ENCODE data around the gene ATP5PF.
"Not testable (repeated sequence)": the region's sequence is repeated elsewhere in the genome, so short reads cannot be mapped to it uniquely, and the experiment has no call there.

The ATP5PF gene

DNA sequence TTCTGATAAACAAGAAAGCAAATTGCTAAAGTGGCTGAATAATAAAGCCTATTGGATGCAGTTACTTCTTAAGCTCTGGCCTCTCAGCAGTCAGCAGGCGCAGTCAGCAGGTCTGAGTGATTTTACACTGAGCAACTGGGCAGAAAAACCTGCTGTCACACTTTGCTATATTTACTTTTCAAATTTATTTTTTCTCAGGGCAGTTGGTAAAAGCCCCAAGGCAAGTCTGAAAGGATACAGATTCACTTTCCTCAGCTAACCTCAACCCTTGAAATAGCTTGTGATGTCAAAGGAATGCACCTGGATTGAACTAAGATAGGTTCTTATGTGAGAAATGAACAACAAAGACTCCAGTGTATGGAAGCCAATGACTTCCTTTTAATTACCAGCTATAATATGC lies 34.0 kb downstream of the ATP5PF start:
- Histone ChIP-seq H3K27ac (ENCODE audit: low read length) (no peak overlapping the region), H3K9me3 (ENCODE audit: insufficient read depth, low read length) (no peaks in the 10 kb centered on the region), H2AFZ (ENCODE audit: low read depth, low read length) (no peak overlapping the region), H3K27me3 (ENCODE audit: low read depth, low read length) (no peaks in the 10 kb centered on the region), H3K36me3 (replicated peaks; ENCODE audit: low read depth, low read length) (no peaks in the 10 kb centered on the region), H3K4me2 (ENCODE audit: low read length) (no peak overlapping the region), H3K9ac (ENCODE audit: low read length) (no peak overlapping the region), H3K4me1 (ENCODE audit: low read length) (no peaks in the 10 kb centered on the region), H4K20me1 (ENCODE audit: insufficient read depth, low read length) (no peaks in the 10 kb centered on the region), H3K4me3 (ENCODE audit: low read length) (no peak overlapping the region), H3K79me2 (ENCODE audit: low read length) (no peaks in the 10 kb centered on the region)
- TF ChIP-seq, protein P1, sequence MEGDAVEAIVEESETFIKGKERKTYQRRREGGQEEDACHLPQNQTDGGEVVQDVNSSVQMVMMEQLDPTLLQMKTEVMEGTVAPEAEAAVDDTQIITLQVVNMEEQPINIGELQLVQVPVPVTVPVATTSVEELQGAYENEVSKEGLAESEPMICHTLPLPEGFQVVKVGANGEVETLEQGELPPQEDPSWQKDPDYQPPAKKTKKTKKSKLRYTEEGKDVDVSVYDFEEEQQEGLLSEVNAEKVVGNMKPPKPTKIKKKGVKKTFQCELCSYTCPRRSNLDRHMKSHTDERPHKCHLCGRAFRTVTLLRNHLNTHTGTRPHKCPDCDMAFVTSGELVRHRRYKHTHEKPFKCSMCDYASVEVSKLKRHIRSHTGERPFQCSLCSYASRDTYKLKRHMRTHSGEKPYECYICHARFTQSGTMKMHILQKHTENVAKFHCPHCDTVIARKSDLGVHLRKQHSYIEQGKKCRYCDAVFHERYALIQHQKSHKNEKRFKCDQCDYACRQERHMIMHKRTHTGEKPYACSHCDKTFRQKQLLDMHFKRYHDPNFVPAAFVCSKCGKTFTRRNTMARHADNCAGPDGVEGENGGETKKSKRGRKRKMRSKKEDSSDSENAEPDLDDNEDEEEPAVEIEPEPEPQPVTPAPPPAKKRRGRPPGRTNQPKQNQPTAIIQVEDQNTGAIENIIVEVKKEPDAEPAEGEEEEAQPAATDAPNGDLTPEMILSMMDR (IDR thresholded peaks at IDR 0.05; ENCODE audit: low read depth, low read length), result no peak
- TF ChIP-seq EZH2phosphoT487 (IDR thresholded peaks at IDR 0.05; ENCODE audit: low read depth), result no peak

GRCh38 chr21:25695461-25695860 lies 39.2 kb downstream of the ATP5PF start:
- H3K27me3 ChIP-seq (ENCODE audit: low read depth, low read length); H3K4me2 ChIP-seq (ENCODE audit: low read length); H2AFZ ChIP-seq (ENCODE audit: low read depth, low read length); H3K27ac ChIP-seq (ENCODE audit: low read length); H3K4me3 ChIP-seq (ENCODE audit: low read length); H3K9ac ChIP-seq (ENCODE audit: low read length); H3K79me2 ChIP-seq (ENCODE audit: low read length); H3K4me1 ChIP-seq (ENCODE audit: low read length); H4K20me1 ChIP-seq (ENCODE audit: insufficient read depth, low read length); H3K36me3 ChIP-seq (replicated peaks; ENCODE audit: low read depth, low read length); H3K9me3 ChIP-seq (ENCODE audit: insufficient read depth, low read length): not testable (repeated sequence)

GRCh38 chr21:25691976-25692375 lies 42.7 kb downstream of the ATP5PF start:
- Histone ChIP-seq H3K9me3 (ENCODE audit: insufficient read depth, low read length) (no peaks in the 10 kb centered on the region), H3K4me3 (ENCODE audit: low read length) (no peak overlapping the region), H3K79me2 (ENCODE audit: low read length) (no peaks in the 10 kb centered on the region), H2AFZ (ENCODE audit: low read depth, low read length) (no peak overlapping the region), H3K9ac (ENCODE audit: low read length) (no peak overlapping the region), H3K4me1 (ENCODE audit: low read length) (no peaks in the 10 kb centered on the region), H3K27me3 (ENCODE audit: low read depth, low read length) (no peaks in the 10 kb centered on the region), H3K36me3 (replicated peaks; ENCODE audit: low read depth, low read length) (no peaks in the 10 kb centered on the region), H3K27ac (ENCODE audit: low read length) (no peak overlapping the region), H3K4me2 (ENCODE audit: low read length) (no peak overlapping the region), H4K20me1 (ENCODE audit: insufficient read depth, low read length) (no peaks in the 10 kb centered on the region)
- TF ChIP-seq EZH2phosphoT487 (IDR thresholded peaks at IDR 0.05; ENCODE audit: low read depth), result no peak
- TF ChIP-seq, protein P1 (IDR thresholded peaks at IDR 0.05; ENCODE audit: low read depth, low read length), result no peak

DNA sequence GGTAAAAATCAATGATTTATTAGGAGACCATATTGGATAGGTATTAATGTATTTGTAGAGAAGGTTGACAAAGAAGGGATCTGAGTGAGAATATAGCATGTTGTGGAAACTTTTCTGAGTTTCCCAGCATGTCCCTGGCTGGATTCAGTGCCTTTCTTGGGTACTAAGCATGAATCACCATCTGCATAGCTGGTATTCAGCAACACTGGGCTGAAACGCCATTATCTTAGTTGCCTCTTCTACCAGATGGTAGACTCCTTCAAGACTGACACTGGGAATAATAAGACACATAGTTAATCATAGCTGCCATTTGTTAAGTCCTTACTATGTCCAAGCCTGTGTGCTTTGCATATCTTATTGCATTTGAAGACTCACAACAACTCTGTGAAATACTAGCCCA lies 45.5 kb downstream of the ATP5PF start:
- Histone ChIP-seq H3K36me3 (replicated peaks; ENCODE audit: low read depth, low read length) (no peaks in the 10 kb centered on the region), H4K20me1 (ENCODE audit: insufficient read depth, low read length) (no peaks in the 10 kb centered on the region), H3K27ac (ENCODE audit: low read length) (no peak overlapping the region), H2AFZ (ENCODE audit: low read depth, low read length) (no peak overlapping the region), H3K4me2 (ENCODE audit: low read length) (no peak overlapping the region), H3K4me1 (ENCODE audit: low read length) (no peaks in the 10 kb centered on the region), H3K9me3 (ENCODE audit: insufficient read depth, low read length) (no peaks in the 10 kb centered on the region), H3K27me3 (ENCODE audit: low read depth, low read length) (no peaks in the 10 kb centered on the region), H3K4me3 (ENCODE audit: low read length) (no peak overlapping the region), H3K9ac (ENCODE audit: low read length) (no peak overlapping the region), H3K79me2 (ENCODE audit: low read length) (no peaks in the 10 kb centered on the region)
- TF ChIP-seq, protein P1 (IDR thresholded peaks at IDR 0.05; ENCODE audit: low read depth, low read length), result no peak
- no peak for TF ChIP-seq EZH2phosphoT487 (IDR thresholded peaks at IDR 0.05; ENCODE audit: low read depth)

Data from OCI-LY3 (cell line).